22Rv1 (cell line): ENCODE results near the gene MRRF.

Experiments used
- ZFX ChIP-seq: fragments of 450-650 bp; IDR thresholded peaks from 2 replicates; pipeline ENCODE4 v1.6.1; 2017; ENCODE audit warnings: antibody characterized with exemption, borderline replicate concordance
- TF ChIP-seq, protein P1 (sequence below): fragments of 450-650 bp; IDR thresholded peaks from 2 replicates; pipeline ENCODE4 v1.5.1; 2017; ENCODE audit warnings: mild to moderate bottlenecking

DNA sequence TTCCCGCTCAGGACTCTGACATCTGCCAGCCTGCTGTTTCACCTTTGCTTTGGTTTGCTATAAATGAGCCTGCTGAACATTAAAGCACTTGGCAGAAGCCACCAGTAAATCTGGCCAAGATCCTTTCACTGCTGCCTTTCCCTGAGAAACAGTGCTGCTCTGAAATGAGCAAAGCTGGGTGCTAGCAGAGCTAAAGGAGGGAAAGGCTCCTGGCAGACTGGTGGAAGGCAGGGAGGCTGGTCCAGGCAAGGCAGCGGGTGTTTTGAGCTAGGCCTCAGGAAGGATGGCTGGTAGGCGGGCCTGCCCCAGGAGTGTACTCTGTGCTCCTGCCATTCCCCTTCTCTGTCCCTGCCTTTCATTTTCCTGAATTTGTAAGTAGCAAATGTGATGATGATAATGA, 53.6 kb downstream of the MRRF start:
- TF ChIP-seq, protein P1, sequence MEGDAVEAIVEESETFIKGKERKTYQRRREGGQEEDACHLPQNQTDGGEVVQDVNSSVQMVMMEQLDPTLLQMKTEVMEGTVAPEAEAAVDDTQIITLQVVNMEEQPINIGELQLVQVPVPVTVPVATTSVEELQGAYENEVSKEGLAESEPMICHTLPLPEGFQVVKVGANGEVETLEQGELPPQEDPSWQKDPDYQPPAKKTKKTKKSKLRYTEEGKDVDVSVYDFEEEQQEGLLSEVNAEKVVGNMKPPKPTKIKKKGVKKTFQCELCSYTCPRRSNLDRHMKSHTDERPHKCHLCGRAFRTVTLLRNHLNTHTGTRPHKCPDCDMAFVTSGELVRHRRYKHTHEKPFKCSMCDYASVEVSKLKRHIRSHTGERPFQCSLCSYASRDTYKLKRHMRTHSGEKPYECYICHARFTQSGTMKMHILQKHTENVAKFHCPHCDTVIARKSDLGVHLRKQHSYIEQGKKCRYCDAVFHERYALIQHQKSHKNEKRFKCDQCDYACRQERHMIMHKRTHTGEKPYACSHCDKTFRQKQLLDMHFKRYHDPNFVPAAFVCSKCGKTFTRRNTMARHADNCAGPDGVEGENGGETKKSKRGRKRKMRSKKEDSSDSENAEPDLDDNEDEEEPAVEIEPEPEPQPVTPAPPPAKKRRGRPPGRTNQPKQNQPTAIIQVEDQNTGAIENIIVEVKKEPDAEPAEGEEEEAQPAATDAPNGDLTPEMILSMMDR, result no peak
- TF ChIP-seq ZFX, result no peak
